Measurements from ENCODE around the gene CHCHD5. TPM values are rescaled to one million over a fixed set of nuclear protein-coding genes. Genes with fewer than 3 reads are reported as not detected.

CHCHD5 gene
- 62.2 to 72.2 TPM (median 65.5 TPM) in 5 replicates for total RNA-seq (2022; extraction: Qiagen RNA extraction)

GRCh38 chr2:112584134-112584890 lies at the start of gene CHCHD5:
TSS of gene CHCHD5 (plus strand) at chr2:112584609. CDS start at chr2:112584648, 39 bp downstream.

GRCh38 chr2:112542123-112542983 lies 42.1 kb upstream of the CHCHD5 start, which contains the start of gene POLR1B:
TSS of gene POLR1B (plus strand) at chr2:112542465. CDS start at chr2:112542495, 30 bp downstream.

Other genes with a start within 250 kb of the CHCHD5 start
- 2.2 to 3.8 TPM (median 2.6 TPM) in 5 replicates for gene RGPD8, start 151.0 kb upstream of the CHCHD5 start, total RNA-seq (2022; extraction: Qiagen RNA extraction)
- 34.3 to 39.5 TPM (median 35.1 TPM) in 5 replicates for gene TTL, start 102.5 kb upstream of the CHCHD5 start, total RNA-seq (2022; extraction: Qiagen RNA extraction)
- 21.5 to 25.6 TPM (median 21.8 TPM) in 5 replicates for gene POLR1B, start 42.1 kb upstream of the CHCHD5 start, total RNA-seq (2022; extraction: Qiagen RNA extraction)
- gene SLC20A1, start 61.3 kb downstream of the CHCHD5 start, total RNA-seq (2022; extraction: Qiagen RNA extraction): 141 to 164 TPM (median 145 TPM) in 5 replicates
- gene NT5DC4, start 136.4 kb downstream of the CHCHD5 start, total RNA-seq (2022; extraction: Qiagen RNA extraction): 0.06 to 0.94 TPM in 2 of 5 replicates, not detected in the others
- gene CKAP2L, start 180.0 kb downstream of the CHCHD5 start, total RNA-seq (2022; extraction: Qiagen RNA extraction): 11.8 to 19.1 TPM (median 13.9 TPM) in 5 replicates
- gene IL1A, start 199.9 kb downstream of the CHCHD5 start, total RNA-seq (2022; extraction: Qiagen RNA extraction): 0.14 to 0.31 TPM (median 0.24 TPM) in 5 replicates

Data from A549 treated with AZD2906 at 1 μM for 4 hours (cell line).